ENCODE results near the gene OR52E2. TPM values are rescaled to one million over a fixed set of nuclear protein-coding genes. Genes with fewer than 3 reads are reported as not detected.

The OR52E2 gene
- total RNA-seq (2021; fragmentation: NEBNext Ultra II Directional; extraction: Animal tissue kit (Norgen Biotek cat#: 25700)), result not detected
- long read RNA-seq, result 0 reads

DNA sequence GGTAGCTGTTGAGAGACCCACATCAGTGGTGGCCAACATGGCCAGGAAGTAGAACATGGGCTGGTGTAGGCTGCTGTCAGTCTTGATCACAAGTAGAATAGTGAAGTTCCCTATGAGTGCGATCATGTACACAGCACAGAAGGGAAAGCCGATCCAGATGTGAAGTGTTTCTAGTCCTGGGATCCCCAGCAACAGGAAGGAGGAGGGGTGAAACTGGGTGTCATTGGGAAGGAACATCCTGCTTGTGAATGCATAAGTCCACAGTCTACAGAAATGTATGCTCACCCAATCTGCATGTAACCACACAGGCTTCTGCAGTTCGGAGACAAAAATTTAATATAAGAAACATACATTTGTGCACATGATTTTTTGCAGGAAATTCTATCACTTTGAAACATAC is at the start of gene OR52E2:
TSS of gene OR52E2 (minus strand) at position 237 of the 400 bp plus-strand sequence. CDS start at position 237, 0 bp downstream.
- TF ChIP-seq, protein P1, sequence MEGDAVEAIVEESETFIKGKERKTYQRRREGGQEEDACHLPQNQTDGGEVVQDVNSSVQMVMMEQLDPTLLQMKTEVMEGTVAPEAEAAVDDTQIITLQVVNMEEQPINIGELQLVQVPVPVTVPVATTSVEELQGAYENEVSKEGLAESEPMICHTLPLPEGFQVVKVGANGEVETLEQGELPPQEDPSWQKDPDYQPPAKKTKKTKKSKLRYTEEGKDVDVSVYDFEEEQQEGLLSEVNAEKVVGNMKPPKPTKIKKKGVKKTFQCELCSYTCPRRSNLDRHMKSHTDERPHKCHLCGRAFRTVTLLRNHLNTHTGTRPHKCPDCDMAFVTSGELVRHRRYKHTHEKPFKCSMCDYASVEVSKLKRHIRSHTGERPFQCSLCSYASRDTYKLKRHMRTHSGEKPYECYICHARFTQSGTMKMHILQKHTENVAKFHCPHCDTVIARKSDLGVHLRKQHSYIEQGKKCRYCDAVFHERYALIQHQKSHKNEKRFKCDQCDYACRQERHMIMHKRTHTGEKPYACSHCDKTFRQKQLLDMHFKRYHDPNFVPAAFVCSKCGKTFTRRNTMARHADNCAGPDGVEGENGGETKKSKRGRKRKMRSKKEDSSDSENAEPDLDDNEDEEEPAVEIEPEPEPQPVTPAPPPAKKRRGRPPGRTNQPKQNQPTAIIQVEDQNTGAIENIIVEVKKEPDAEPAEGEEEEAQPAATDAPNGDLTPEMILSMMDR (IDR thresholded peaks at IDR 0.05), result no peak
- no peak within 1 kb of the TSS for H3K27ac Mint-ChIP-seq
- no peaks in the 10 kb centered on the region; the same call in 1 of the 2 replicates for H3K27me3 Mint-ChIP-seq (ENCODE audit: insufficient read depth)

DNA sequence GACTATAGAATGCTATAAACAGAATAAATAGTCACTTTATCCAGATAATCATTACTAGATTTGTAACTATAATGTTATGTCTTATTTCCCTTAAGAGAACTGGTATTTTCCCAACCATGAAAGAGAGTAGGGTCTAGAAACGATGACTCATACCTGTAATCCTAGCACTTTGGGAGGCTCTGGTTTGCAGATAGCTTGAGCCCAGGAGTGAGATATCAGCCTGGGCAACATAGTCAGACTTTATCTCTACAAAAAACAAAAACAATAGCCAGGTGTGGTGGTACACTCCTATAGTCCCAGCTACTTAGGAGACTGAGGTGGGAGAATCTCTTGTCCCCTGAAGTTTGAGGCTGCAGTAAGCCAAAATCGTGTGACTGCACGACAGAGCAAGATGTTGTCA is 47.9 kb upstream of the OR52E2 start:
- H3K4me3 Mint-ChIP-seq, result no peak overlapping the region
- H3K27ac Mint-ChIP-seq, result no peak overlapping the region
- H3K27me3 Mint-ChIP-seq (ENCODE audit: insufficient read depth), result peaks cover 4% of the 10 kb centered on the region; the same call in 1 of the 2 replicates
- DNase-seq, result no peak
- TF ChIP-seq, protein P1 (IDR thresholded peaks at IDR 0.05), result no peak
- H3K4me1 Mint-ChIP-seq (ENCODE audit: low read depth), result no peaks in the 10 kb centered on the region
- no peaks in the 10 kb centered on the region for H3K36me3 Mint-ChIP-seq (ENCODE audit: low read depth)
- H3K9me3 Mint-ChIP-seq, result no peaks in the 10 kb centered on the region

More for the DNA sequence above, at the start of gene OR52E2:
- Mint-ChIP-seq H3K4me3 (no peak within 1 kb of the TSS), H3K9me3 (peaks cover 21% of the 10 kb centered on the region), H3K4me1 (ENCODE audit: low read depth) (no peaks in the 10 kb centered on the region), H3K36me3 (ENCODE audit: low read depth) (peaks cover 4% of the 10 kb centered on the region; the same call in 1 of the 2 replicates)
- DNase-seq, result no peak

DNA sequence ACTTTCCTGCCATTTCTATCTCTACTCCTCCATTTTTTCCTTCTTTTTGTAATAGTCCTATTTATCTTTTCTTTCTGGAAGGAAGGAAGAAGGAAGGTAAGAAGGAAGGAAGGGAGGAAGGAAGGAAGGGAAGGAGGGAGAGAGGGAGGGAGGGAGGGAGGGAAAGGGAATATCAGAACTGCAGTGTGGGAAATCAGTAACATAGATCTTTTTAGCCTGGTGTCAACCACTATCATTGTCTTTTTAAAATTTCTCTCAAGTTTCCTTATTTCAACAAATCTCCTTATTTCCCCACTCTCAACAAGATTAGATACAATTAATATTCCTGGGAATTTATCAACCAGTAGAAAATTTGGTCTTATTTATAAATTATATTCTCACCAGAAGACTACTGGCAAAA is 43.6 kb upstream of the OR52E2 start:
- Mint-ChIP-seq H3K27me3 (ENCODE audit: insufficient read depth) (peaks cover 4% of the 10 kb centered on the region; the same call in 1 of the 2 replicates), H3K27ac (no peak overlapping the region), H3K36me3 (ENCODE audit: low read depth) (no peaks in the 10 kb centered on the region), H3K4me3 (no peak overlapping the region), H3K9me3 (no peaks in the 10 kb centered on the region), H3K4me1 (ENCODE audit: low read depth) (no peaks in the 10 kb centered on the region)
- TF ChIP-seq, protein P1 (IDR thresholded peaks at IDR 0.05), result no peak
- DNase-seq, result no peak

DNA sequence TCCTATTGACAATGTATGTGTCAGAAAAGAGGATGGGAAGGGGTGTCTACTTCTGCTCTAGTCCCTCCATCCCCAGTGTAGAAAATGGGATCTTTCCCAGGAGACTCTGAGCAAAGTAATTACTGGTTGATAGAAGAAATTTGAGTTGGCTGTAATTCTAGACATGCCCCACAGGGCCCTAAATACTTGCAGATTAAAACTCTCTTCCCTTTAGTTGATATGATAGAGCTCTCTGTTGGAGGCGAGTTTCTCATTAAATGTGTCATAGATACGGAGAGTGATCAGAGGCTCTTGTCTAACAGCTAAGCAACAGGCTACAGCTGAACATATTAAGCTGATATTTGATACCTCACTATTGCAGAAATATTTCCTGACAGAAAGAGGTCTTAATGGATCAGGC is 42.8 kb upstream of the OR52E2 start:
- Mint-ChIP-seq H3K27ac (no peak overlapping the region), H3K27me3 (ENCODE audit: insufficient read depth) (peaks cover 2% of the 10 kb centered on the region; the same call in 1 of the 2 replicates), H3K4me3 (no peak overlapping the region), H3K4me1 (ENCODE audit: low read depth) (no peaks in the 10 kb centered on the region), H3K36me3 (ENCODE audit: low read depth) (no peaks in the 10 kb centered on the region), H3K9me3 (no peaks in the 10 kb centered on the region)
- DNase-seq, result no peak
- TF ChIP-seq, protein P1 (IDR thresholded peaks at IDR 0.05), result no peak

DNA sequence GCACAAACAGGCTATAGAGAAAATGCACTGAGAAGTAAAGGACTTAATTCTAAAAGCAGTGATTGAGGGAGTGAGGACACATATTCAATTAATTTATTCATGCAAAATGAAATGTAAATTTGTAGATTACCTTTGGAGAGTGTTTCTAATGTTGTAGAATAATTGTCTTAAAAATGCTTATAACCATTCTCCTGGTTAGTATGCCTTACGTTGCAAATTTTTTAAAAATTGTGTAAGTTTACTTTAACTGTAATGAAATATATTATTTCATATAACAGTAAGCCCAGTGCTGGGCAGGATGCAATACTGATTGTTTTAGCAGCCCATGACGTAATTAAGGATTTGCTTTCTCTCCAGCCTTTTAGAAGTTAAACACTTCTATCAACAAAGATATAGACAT is 36.6 kb upstream of the OR52E2 start:
- H3K27ac Mint-ChIP-seq, result no peak overlapping the region
- H3K4me3 Mint-ChIP-seq, result no peak overlapping the region
- no peaks in the 10 kb centered on the region; the same call in 1 of the 2 replicates for H3K4me1 Mint-ChIP-seq (ENCODE audit: low read depth)
- no peaks in the 10 kb centered on the region for H3K36me3 Mint-ChIP-seq (ENCODE audit: low read depth)
- no peaks in the 10 kb centered on the region; the same call in 1 of the 2 replicates for H3K27me3 Mint-ChIP-seq (ENCODE audit: insufficient read depth)
- peaks cover 4% of the 10 kb centered on the region; the same call in 1 of the 2 replicates for H3K9me3 Mint-ChIP-seq
- TF ChIP-seq, protein P1 (IDR thresholded peaks at IDR 0.05), result no peak
- no peak for DNase-seq
